GM12801 (cell line): Measurements from ENCODE around the gene ZNF521.

ENCODE experiments used
- TF ChIP-seq, protein P1 (sequence below): IDR thresholded peaks from one replicate; pipeline ENCODE4 v1.5.1; 2011; ENCODE audit warnings: control low read depth; ENCODE audit not compliant: insufficient read length; ENCODE audit errors: extremely low read depth

Gene ZNF521

DNA sequence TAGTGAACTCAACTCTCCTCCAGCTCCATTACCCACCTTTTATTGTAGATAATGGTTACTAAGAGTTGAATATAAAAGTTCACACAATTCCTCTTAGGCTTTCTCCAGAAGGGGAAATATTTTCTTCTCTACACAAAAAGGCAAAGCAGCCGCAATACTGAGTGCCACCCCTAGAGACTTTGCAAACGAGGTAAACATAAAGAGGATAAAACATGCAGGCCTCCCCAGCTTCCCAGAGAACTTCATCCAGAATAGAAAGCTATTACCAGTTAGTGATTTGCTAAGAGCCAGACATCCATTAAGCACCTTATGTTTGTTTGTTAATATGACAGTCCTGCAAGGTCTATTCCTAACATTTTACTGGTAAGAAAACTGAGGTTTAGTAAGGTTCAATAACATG lies 17.4 kb downstream of the ZNF521 start:
- TF ChIP-seq, protein P1, sequence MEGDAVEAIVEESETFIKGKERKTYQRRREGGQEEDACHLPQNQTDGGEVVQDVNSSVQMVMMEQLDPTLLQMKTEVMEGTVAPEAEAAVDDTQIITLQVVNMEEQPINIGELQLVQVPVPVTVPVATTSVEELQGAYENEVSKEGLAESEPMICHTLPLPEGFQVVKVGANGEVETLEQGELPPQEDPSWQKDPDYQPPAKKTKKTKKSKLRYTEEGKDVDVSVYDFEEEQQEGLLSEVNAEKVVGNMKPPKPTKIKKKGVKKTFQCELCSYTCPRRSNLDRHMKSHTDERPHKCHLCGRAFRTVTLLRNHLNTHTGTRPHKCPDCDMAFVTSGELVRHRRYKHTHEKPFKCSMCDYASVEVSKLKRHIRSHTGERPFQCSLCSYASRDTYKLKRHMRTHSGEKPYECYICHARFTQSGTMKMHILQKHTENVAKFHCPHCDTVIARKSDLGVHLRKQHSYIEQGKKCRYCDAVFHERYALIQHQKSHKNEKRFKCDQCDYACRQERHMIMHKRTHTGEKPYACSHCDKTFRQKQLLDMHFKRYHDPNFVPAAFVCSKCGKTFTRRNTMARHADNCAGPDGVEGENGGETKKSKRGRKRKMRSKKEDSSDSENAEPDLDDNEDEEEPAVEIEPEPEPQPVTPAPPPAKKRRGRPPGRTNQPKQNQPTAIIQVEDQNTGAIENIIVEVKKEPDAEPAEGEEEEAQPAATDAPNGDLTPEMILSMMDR = no peak

DNA sequence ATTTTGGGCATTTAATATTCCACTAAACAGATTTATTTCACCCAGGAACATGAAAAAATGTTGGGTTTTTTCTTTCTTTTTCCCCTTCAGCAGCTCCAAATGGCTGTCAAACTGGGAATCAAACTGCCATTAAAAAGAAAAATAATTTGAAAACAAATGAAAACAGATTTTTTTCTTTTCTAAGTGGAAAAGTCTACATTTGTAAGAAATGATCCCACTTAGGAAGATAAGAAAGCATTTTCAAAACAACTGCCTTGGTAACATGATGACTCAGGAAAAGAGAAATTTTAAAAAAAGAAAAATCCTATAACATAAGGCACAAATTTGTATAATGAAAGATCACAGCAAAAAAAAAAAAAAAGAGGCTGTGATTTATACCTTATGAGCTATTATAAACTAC lies 20.0 kb downstream of the ZNF521 start:
- TF ChIP-seq, protein P1 = no peak

DNA sequence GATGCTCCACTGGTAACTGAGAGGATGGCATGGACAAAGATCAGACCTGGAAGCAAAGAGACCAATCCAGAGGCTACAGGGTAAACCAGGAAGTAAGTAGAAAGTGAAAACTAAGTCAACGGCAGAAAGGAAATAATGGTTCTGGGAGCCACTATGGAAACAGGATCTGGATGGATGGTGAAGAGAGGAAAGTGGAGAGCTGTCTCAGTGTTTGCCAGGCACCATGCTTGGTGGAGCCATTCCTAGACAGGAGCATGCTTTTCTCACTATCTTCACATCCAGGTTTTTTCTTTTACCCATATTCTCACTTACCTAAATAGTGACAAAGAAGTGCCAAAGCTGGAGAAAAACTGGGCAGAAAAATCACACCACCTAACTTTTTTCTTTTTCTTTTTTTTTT lies 22.2 kb downstream of the ZNF521 start:
- TF ChIP-seq, protein P1 = no peak

DNA sequence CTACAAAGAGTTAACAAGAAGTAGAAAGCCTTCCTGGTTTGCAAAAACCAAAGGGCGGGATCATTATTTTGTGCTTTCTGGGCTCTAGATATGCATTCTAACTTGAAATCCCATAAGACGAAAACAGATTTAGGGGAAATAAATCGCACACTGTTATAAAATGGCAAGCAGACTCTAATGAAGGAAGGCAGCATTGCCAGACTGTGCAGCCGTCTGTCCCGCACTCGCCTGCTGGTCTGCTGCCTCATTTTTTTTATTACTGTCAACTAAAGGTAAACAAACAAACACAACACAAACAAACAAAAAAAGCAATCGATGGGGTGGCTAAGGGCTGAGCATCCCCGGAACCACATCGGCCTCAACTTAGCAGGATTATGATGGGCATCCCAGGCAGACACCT lies 24.4 kb downstream of the ZNF521 start:
- TF ChIP-seq, protein P1 = no peak

DNA sequence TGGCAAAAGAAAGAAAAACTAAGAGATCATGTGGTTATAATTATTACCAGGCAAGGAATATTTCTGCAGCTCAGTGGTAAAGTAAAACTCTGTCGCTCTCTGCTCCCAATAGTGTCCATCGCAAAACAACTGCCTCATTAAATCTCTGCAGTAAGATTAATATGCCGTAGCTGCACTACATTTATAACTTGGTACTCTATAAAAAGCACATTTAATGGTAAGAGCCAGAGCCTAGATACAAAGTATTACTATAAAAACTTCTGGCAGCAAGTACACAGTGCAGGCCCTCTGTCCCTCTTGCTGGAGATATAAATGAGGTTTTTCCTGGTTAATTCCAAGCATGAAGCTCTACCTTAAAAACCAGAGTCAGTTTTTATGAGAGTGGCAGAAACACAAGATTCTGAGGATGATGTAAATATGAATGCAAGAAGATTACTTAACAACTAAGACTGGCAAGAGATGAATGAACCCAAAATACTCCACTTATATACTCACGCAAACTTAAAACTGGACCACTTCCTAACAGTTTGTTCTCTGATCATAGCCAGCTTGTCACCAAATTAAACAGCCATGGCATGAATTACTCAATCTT lies 25.5 kb downstream of the ZNF521 start:
- TF ChIP-seq, protein P1 = no peak

DNA sequence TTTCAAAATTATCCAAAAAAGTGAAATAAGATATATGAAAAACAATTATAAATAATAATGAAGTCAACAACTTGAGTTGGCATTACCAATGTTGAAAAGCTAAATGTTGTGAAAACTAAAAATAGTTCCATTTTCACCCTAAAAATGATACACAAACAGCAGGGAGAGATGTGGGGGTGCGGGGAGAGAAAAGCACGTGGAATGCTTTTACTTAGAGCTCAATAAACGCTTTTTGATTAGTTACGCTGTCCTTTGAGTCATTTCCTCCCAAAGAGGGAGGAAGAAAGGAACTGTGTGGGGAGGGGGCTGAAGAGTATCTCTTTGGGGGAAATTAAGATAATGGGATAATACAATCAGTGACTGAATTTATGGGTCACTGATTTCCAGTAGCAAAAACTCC lies 29.2 kb downstream of the ZNF521 start:
- TF ChIP-seq, protein P1 = no peak

DNA sequence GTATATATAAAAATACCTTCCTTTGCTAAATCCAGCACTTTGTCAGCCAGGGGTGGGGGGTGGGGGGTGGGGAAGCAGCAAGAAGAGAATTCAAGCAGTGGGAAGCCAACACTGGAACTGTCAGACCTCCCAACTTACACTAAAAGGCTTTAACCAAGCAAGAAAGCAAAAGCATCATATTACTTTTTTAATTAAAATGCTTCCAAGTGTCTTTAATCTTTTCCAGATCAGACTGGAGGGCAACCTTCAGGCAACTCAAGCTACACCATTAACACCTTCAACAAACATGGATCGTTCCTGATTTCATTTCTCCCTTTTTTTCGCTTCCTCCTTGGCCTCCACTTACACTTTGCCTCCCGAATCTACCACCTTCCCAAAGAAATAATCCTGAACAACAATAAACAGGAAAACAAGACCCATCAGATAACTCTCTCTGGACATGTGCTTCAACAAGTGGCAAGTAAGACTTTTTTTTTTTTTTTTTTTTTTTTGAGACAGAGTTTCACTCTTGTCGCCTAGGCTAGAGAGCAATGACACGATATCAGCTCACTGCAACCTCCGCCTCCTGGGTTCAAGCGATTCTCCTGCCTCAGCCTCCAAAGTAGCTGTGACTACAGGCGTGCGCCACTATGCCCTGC lies 35.5 kb downstream of the ZNF521 start:
- TF ChIP-seq, protein P1 = no peak
